GM19193 (cell line): Measurements from ENCODE around the gene MAN2A2.

ENCODE experiments used
- POLR2A ChIP-seq: IDR thresholded peaks from 4 replicates; pipeline ENCODE4 v1.6.1; 2011; ENCODE audit not compliant: insufficient read depth, insufficient read length; ENCODE audit errors: extremely low read depth

Gene MAN2A2

DNA sequence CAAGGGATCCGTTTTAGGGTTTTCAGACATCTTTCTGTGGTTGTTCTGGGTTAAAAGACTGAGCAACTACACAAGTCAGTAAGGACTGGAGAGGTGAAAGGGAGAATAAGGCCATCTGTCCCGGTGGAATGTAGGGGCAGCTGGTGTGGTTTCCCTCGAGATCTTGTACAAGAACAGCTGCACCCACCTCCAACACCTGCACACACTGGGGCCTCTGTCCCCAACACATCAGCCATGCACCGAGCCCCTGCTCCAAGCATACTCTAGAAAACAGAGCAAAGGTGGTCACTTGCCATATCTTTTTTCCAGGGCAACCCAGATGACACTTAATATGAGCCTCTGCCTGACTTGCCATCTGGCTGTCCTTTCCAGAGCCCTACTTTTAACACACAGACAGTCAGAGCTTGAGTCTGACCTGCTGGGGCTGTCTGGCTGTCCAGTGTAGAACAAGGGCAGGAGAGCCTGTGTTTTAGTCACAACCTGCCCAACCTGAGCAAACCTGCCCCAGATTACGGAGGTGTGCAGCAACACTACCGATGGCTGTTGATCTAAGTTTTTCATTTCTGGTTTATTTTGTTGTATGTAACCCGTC lies 12.2 kb downstream of the MAN2A2 start:
- TF ChIP-seq POLR2A = no peak

DNA sequence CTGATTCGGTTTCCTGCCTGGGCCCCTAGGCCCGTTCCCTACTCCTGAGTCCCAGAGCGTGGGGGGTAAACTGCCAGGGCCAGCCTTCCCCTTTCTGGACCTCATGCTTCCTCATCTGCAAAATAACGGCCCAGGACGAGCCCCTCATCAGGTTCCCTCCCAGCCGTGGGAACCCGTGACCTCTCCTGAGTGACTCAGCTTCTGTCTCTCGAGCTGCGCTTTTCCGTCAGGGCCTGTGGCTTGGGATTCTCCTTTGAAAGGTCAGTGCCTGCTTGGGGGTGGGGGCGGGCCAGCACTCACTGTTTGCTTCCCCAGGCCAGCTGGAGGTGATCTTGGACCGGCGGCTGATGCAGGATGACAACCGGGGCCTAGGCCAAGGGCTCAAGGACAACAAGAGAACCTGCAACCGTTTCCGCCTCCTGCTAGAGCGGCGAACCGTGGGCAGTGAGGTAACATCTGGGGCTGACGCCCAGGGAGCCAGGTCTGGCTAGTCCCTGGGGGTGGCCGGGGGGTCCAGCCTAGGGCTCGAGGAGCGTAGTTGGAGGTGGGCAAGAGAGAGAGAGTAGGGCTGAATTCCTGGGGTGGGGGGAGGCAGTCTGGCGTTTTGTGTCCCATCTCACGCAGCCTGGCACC lies 12.8 kb downstream of the MAN2A2 start:
- no peak for TF ChIP-seq POLR2A

DNA sequence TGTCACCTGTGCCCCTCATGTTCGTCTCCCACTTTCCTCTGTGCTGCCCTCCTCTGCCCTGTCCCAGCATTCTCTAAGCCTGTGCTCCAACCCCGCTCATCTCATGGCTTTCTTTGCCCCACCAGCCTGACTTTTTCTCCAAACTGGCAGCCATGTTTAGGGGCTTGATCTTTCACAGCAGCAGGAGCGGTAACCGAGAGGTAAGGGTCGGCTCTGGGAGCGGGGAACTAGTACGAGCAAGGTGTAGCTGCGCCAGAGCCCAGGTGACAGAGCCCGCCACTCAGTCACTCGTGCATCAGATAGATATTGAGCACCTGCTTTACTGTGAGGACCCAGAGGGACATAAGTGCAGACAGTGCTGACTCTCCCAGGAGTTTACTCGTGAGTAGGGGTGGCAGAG lies 13.4 kb downstream of the MAN2A2 start:
- no peak for TF ChIP-seq POLR2A

DNA sequence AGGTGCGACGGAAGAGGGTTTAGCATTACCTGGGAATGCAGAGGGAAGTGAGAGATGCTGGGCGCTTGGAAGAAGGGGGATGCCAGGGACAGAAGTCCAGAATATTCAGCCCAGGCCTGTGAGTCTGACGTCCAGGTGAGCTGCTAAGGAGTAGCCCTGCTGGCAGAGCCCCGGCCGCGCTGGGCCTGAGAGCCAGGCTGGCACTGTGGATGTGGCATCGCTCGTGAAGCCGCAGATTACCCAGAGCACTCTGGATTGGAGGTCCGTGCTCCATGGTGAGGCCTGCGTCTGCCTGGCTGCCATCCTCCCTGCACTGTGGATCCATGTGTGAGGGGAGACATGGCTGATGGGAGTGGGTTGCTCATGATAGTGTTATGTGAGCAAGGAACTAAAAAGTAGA lies 14.5 kb downstream of the MAN2A2 start:
- no peak for TF ChIP-seq POLR2A

DNA sequence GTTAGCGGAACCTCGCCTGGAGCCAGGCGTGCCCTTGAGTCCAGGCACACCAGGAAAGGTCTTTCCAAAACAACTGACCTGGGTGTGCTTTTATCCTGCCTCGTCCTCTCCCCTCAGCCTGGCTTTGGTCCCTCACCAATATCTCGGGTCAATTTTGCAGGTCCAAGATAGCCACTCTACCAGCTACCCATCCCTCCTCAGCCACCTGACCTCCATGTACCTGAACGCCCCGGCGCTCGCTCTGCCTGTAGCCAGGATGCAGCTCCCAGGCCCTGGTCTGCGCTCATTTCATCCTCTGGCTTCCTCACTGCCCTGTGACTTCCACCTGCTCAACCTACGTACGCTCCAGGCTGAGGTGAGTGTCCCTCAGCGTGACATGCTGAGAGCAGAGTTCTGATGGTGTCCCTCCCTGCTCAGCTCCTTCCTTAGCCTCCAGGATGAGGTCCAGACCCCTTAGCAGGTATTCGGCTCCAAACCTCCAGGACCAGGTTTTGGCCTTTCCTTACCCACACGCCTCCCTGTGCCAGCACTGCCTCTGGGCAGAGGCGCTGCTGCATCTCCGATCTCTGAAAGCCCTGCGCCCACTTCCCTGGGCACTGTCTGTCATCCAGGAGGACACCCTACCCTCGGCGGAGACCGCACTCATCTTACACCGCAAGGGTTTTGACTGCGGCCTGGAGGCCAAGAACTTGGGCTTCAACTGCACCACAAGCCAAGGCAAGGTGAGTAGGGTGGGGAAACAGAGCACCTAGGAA lies 15.1 kb downstream of the MAN2A2 start:
- TF ChIP-seq POLR2A = no peak

GRCh38 chr15:90918835-90919234 lies 15.7 kb downstream of the MAN2A2 start:
- TF ChIP-seq POLR2A = no peak

DNA sequence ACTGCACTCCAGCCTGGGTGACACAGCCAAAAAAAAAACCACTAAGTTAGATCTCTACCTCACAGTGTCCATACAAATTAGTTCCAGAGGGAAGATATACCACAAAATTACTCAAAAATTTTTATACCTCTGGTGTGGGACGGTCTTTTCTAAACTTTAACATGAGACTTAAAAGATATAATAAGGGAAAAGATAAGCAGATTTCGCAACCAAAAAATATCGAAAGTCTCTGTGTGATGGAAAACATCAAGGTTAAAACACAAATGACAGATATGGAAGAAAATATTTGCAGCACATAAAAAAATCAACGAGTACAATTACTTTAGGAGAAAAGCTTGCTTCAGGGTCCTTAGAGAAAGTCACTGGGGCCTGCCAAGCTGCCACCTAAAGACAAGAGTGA lies 18.8 kb downstream of the MAN2A2 start:
- no peak for TF ChIP-seq POLR2A

- no peak for TF ChIP-seq POLR2A
Observed at GRCh38 chr15:90924375-90924774, 21.3 kb downstream of the MAN2A2 start.

GRCh38 chr15:90929246-90930019 lies 26.3 kb downstream of the MAN2A2 start:
- no peak for TF ChIP-seq POLR2A

DNA sequence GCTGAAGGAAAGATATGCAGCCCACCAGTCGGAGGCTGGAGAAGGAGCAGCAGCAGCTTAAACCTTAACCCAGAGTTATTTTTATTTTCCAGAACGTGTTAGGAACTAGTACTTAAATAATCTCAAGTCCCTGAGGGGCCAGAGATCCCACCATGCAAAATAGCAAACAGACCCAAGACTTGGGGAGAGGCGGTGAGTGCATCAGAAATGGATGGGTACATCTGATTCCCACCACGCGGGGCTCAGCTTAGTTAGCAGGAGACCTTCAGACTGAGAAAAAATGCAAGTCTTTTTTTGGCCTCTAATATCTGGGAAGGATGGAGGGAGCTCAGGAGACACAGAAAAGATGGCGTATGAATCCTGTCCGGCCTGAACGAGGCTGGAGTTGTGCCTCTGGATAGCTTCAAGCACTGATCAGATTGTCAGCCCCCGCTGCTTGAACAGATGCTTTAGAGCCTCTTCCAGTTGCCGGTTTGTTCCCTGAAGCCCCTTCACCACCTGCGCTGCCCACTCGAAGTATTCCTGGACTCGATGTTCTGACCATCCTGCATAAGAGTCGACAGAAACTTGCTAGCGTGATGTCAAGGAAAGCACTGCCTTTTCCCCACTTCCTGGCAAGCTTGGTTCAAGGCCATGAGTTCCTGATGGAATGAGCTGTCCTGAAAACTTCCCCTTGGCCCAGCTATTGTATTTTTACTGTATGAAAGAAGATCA lies 27.9 kb downstream of the MAN2A2 start:
- TF ChIP-seq POLR2A = no peak

DNA sequence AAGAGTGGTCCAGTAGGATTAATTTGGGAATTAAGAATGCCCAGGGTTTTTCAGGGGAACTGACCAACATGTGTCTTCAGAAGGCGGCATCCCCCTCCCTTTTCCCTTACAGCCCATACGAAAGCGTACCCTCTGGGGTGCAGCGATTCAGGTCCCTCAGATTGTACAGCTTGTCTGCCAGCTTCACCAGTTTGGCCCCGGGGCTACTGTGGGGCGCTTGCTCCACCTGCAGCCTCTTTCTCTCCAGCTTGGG lies 28.4 kb downstream of the MAN2A2 start:
- no peak for TF ChIP-seq POLR2A

- TF ChIP-seq POLR2A = peak; percentile 82
Observed at GRCh38 chr15:90931828-90932659, 28.9 kb downstream of the MAN2A2 start, which contains the start of gene HDDC3. Gene HDDC3 (minus strand): TSS chr15:90932549. CDS start chr15:90932540, 9 bp downstream.

- TF ChIP-seq POLR2A = no peak
Observed at GRCh38 chr15:90932660-90932991, 29.5 kb downstream of the MAN2A2 start.

GRCh38 chr15:90933301-90933700 lies 30.2 kb downstream of the MAN2A2 start:
- no peak for TF ChIP-seq POLR2A
